ENCODE measurements around the gene MAPKAP1.

DNA sequence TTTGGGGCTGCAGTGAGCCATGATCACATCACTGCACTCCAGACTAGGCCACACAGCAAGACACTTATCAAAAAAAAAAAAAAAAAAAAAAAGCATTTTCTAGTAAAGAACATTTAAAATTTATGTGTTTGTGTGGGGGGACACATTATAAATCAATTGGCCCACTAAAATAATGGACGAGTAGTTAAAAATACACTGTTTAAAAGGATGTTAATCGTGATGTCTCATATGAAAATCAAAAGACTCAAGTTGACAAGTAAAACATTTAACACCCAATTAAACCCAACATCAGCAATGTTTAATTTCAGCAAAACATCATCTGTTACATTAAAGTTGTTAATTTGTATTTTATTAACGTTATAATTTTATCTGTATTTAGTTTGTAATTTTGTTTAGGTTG lies 152.3 kb downstream of the MAPKAP1 start:
- TF ChIP-seq, protein P1, sequence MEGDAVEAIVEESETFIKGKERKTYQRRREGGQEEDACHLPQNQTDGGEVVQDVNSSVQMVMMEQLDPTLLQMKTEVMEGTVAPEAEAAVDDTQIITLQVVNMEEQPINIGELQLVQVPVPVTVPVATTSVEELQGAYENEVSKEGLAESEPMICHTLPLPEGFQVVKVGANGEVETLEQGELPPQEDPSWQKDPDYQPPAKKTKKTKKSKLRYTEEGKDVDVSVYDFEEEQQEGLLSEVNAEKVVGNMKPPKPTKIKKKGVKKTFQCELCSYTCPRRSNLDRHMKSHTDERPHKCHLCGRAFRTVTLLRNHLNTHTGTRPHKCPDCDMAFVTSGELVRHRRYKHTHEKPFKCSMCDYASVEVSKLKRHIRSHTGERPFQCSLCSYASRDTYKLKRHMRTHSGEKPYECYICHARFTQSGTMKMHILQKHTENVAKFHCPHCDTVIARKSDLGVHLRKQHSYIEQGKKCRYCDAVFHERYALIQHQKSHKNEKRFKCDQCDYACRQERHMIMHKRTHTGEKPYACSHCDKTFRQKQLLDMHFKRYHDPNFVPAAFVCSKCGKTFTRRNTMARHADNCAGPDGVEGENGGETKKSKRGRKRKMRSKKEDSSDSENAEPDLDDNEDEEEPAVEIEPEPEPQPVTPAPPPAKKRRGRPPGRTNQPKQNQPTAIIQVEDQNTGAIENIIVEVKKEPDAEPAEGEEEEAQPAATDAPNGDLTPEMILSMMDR (IDR thresholded peaks at IDR 0.05), result no peak
- no peak for TF ChIP-seq EP300 (IDR thresholded peaks at IDR 0.05)

All from gastroesophageal sphincter (tissue), 3 donors.